Neuronal stem cell (in vitro differentiated cells): ENCODE data around the gene PCYT2.

ENCODE experiments used
- DNase-seq: peaks from one replicate; pipeline ENCODE4 v3.0.0-alpha.2; 2013; ENCODE audit warnings: low spot score
- H2AFZ ChIP-seq: one replicate; pipeline ENCODE4 v1.6.1; 2013; ENCODE audit warnings: mild to moderate bottlenecking, low read length, inconsistent platforms
- H2AK5ac ChIP-seq: 2 replicates; pipeline ENCODE4 v1.6.1; 2013; ENCODE audit warnings: low read depth, mild to moderate bottlenecking, inconsistent platforms, low read length, moderate library complexity, mixed read lengths
- H2BK120ac ChIP-seq: 2 replicates; pipeline ENCODE4 v1.6.1; 2013; ENCODE audit warnings: low read depth, mild to moderate bottlenecking, inconsistent platforms, low read length, moderate library complexity, mixed read lengths
- H2BK12ac ChIP-seq: one replicate; pipeline ENCODE4 v1.6.1; 2013; ENCODE audit warnings: low read length, inconsistent platforms
- H2BK15ac ChIP-seq: 2 replicates; pipeline ENCODE4 v1.6.1; 2013; ENCODE audit warnings: mild to moderate bottlenecking, low read length, inconsistent platforms, mixed read lengths
- H2BK5ac ChIP-seq: one replicate; pipeline ENCODE4 v1.6.1; 2013; ENCODE audit warnings: inconsistent platforms, mild to moderate bottlenecking, low read length, moderate library complexity
- H3K14ac ChIP-seq: one replicate; pipeline ENCODE4 v1.6.1; 2013; ENCODE audit warnings: low read length, inconsistent platforms
- H3K18ac ChIP-seq: 2 replicates; pipeline ENCODE4 v1.6.1; 2013; ENCODE audit warnings: low read length, inconsistent platforms
- H3K23ac ChIP-seq: 2 replicates; pipeline ENCODE4 v1.6.1; 2013; ENCODE audit warnings: low read depth, mild to moderate bottlenecking, mixed read lengths, low read length, inconsistent platforms; ENCODE audit not compliant: poor library complexity
- H3K27ac ChIP-seq: replicated peaks from 3 replicates; pipeline ENCODE4 v1.5.1; 2013; ENCODE audit warnings: low read length, inconsistent platforms
- H3K27me3 ChIP-seq, 3 experiments: 2 replicates each; pipeline ENCODE4 v1.6.1; 2013; ENCODE audit warnings: low read length in 3 of 3, mild to moderate bottlenecking in 2 of 3, inconsistent platforms in 1 of 3, low read depth in 1 of 3, mixed read lengths in 1 of 3, moderate library complexity in 1 of 3; ENCODE audit not compliant: control insufficient read depth in 3 of 3, insufficient read depth in 3 of 3
- H3K36me3 ChIP-seq, 2 donors: replicated peaks in 1 of 2; 2 replicates each; pipeline ENCODE4 v1.6.1; 2013; ENCODE audit warnings: low read length in 2 of 2; ENCODE audit not compliant: control insufficient read depth in 2 of 2, insufficient read depth in 2 of 2
- H3K4ac ChIP-seq: 2 replicates; pipeline ENCODE4 v1.6.1; 2013; ENCODE audit warnings: inconsistent platforms, mild to moderate bottlenecking, low read length, moderate library complexity
- H3K4me1 ChIP-seq, 2 donors: 1 replicate in 1 of 2; 2 replicates in 1 of 2; pipeline ENCODE4 v1.6.1; 2013; ENCODE audit warnings: low read length in 2 of 2, low read depth in 1 of 2; ENCODE audit not compliant: control insufficient read depth in 2 of 2, insufficient read depth in 1 of 2
- H3K4me2 ChIP-seq: one replicate; pipeline ENCODE4 v1.6.1; 2013; ENCODE audit warnings: mild to moderate bottlenecking, low read length, inconsistent platforms; ENCODE audit not compliant: insufficient read depth, poor library complexity, severe bottlenecking
- H3K4me3 ChIP-seq, 2 donors: 2 replicates each; pipeline ENCODE4 v1.5.1; 2013; ENCODE audit warnings: low read length in 2 of 2, mild to moderate bottlenecking in 2 of 2, inconsistent platforms in 1 of 2, moderate library complexity in 1 of 2
- H3K79me1 ChIP-seq: one replicate; pipeline ENCODE4 v1.6.1; 2013; ENCODE audit warnings: low read depth, mild to moderate bottlenecking, inconsistent platforms, low read length, moderate library complexity
- H3K9ac ChIP-seq: one replicate; pipeline ENCODE4 v1.6.1; 2013; ENCODE audit warnings: mild to moderate bottlenecking, low read depth, low read length, inconsistent platforms; ENCODE audit not compliant: poor library complexity
- H3K9me3 ChIP-seq, 2 donors: replicated peaks in 1 of 2; 2 replicates each; pipeline versions ENCODE3 to v1.6.1; 2013; ENCODE audit warnings: low read length in 2 of 2, mild to moderate bottlenecking in 2 of 2, inconsistent platforms in 1 of 2, low read depth in 1 of 2, mixed read lengths in 1 of 2, moderate library complexity in 1 of 2; ENCODE audit not compliant: control insufficient read depth in 2 of 2, insufficient read depth in 1 of 2
- H4K8ac ChIP-seq: one replicate; pipeline ENCODE4 v1.6.1; 2013; ENCODE audit warnings: low read depth, mild to moderate bottlenecking, inconsistent platforms, low read length, moderate library complexity
- H4K91ac ChIP-seq: one replicate; pipeline ENCODE4 v1.6.1; 2013; ENCODE audit warnings: low read length, low read depth, mild to moderate bottlenecking, inconsistent platforms; ENCODE audit not compliant: poor library complexity
- WGBS, 2 donors: extraction: QIAGEN DNeasy Blood & Tissue Kit; methylation state at CpG; one replicate each; pipeline ENCODE4 v1.1.7; 2013; ENCODE audit warnings: missing lambda C conversion rate in 2 of 2, mixed read lengths in 1 of 2; ENCODE audit not compliant: insufficient read length in 2 of 2, insufficient replicate concordance in 1 of 2; ENCODE audit errors: extremely low coverage in 2 of 2; 5-methylcytosine and 5-hydroxymethylcytosine counted together

The PCYT2 gene

GRCh38 chr17:81917565-81918332 lies 6.5 kb upstream of the PCYT2 start, which contains the start of gene SIRT7:
TSS of gene SIRT7 (minus strand) at chr17:81918176. CDS start at chr17:81918131, 45 bp downstream.
- Histone ChIP-seq H3K9me3 (peaks cover 0 to under 1% of the 10 kb centered on the region in 2 donors), H3K36me3 (peaks cover 37 to 68% of the 10 kb centered on the region in 2 donors)
- DNase-seq: peak; percentile 83

DNA sequence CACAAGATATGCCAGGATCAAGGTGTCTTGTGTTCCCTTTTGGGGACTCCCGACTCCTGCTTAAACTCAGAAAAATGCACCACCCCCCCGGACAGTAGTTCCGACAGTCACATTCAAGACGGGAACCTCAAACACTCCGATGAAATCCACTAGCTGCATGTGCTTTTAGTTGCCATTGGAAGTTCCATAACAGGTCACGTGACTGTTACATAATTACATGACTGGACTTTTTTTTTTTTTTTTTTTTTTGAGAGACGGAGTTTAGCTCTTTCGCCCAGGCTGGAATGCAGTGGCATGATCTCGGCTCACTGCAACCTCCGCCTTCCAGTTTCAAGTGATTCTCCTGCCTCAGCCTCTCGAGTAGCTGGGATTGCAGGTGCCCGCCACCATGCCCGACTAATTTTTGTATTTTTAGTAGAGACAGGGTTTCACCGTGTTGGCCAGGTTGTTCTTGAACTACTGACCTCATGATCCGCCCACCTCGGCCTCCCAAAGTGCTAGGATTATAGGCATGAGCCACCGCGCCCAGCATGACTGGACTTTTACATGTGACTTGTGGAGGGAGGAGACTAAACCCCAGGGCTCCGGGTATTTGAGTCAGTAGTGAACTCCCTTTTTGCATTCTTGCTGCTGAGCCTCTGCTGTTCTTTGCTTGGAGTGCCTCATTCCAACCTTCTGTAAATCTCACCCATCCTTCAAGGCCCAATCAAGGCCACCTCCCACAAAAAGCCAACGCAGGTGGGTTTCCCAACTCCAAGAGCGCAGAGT lies 5.2 kb upstream of the PCYT2 start:
- Histone ChIP-seq H3K79me1 (peaks cover 17% of the 10 kb centered on the region), H2AFZ (no peak overlapping the region), H2BK12ac (no peak overlapping the region), H2AK5ac (no peak overlapping the region), H3K4me1 (peaks cover 3 to 7% of the 10 kb centered on the region in 2 donors), H2BK15ac (no peak overlapping the region), H3K18ac (no peak overlapping the region), H3K27me3 (no peaks in the 10 kb centered on the region), H3K9ac (no peak overlapping the region), H3K14ac (no peak overlapping the region), H3K9me3 (no peaks in the 10 kb centered on the region), H4K8ac (no peak overlapping the region), H2BK5ac (no peak overlapping the region), H3K23ac (no peak overlapping the region), H3K27ac (no peak overlapping the region), H2BK120ac (no peak overlapping the region), H3K4me3 (peak overlapping the region in 1 of 2 donors; percentile 77), H4K91ac (no peak overlapping the region), H3K4ac (no peak overlapping the region), H3K4me2 (no peak overlapping the region), H3K36me3 (peaks cover 31 to 66% of the 10 kb centered on the region in 2 donors)
- WGBS, 2 donors: no CpG with 5 or more reads among the region's 21 CpGs
- no peak for DNase-seq

More at GRCh38 chr17:81917565-81918332, 6.5 kb upstream of the PCYT2 start, which contains the start of gene SIRT7:
- no peak within 1 kb of the TSS for H4K8ac ChIP-seq
- H2BK15ac ChIP-seq: no peak within 1 kb of the TSS
- peaks cover 4 to 7% of the 10 kb centered on the region in 2 donors for H3K4me1 ChIP-seq
- H3K4me2 ChIP-seq: peak within 1 kb of the TSS; percentile 92
- H3K27me3 ChIP-seq: no peaks in the 10 kb centered on the region
- peak within 1 kb of the TSS; percentile 80 for H2AFZ ChIP-seq
- no peak within 1 kb of the TSS for H3K27ac ChIP-seq
- H3K79me1 ChIP-seq: peaks cover 27% of the 10 kb centered on the region
- peak within 1 kb of the TSS; percentile 57 for H3K18ac ChIP-seq
- H3K14ac ChIP-seq: no peak within 1 kb of the TSS
- H4K91ac ChIP-seq: no peak within 1 kb of the TSS
- H2BK12ac ChIP-seq: no peak within 1 kb of the TSS
- no peak within 1 kb of the TSS for H2BK120ac ChIP-seq
- H3K4me3 ChIP-seq: peak within 1 kb of the TSS; percentile 77 to 90
- WGBS, 2 donors: no CpG with 5 or more reads among the region's 94 CpGs
- H3K4ac ChIP-seq: no peak within 1 kb of the TSS
- H2AK5ac ChIP-seq: peak within 1 kb of the TSS; percentile 64
- peak within 1 kb of the TSS; percentile 74 for H3K23ac ChIP-seq
- H3K9ac ChIP-seq: peak within 1 kb of the TSS; percentile 89
- H2BK5ac ChIP-seq: no peak within 1 kb of the TSS

DNA sequence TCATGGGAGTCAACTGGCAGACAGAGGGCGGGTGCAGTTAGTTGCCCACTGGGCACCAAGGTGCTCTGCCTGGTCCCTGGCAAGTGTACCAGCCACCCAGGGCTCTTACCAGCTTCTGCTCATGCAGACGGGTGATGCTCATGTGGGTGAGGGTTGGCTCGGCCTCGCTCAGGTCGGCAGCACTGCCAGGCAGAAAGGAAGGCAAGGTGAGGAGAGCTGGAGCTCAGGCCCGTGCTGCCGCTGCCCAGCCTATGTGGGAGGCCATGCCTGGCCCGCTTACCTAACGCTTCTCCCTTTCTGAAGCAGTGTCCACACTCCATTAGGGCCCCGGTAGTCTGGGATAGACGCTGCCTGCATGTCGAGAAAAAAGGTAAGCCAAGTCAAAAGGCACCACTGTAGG lies 4.1 kb upstream of the PCYT2 start:
- H3K4me2 ChIP-seq: no peak overlapping the region
- H3K9me3 ChIP-seq: no peaks in the 10 kb centered on the region
- no peak overlapping the region for H2BK12ac ChIP-seq
- peaks cover 8% of the 10 kb centered on the region for H3K79me1 ChIP-seq
- DNase-seq: no peak
- no peak overlapping the region for H3K14ac ChIP-seq
- no peak overlapping the region for H3K9ac ChIP-seq
- no peak overlapping the region for H3K23ac ChIP-seq
- no peak overlapping the region for H2BK15ac ChIP-seq
- H2BK120ac ChIP-seq: no peak overlapping the region
- no CpG with 5 or more reads among the region's 12 CpGs for WGBS, 2 donors
- peaks cover 28 to 58% of the 10 kb centered on the region in 2 donors for H3K36me3 ChIP-seq
- H4K91ac ChIP-seq: no peak overlapping the region
- H4K8ac ChIP-seq: no peak overlapping the region
- H3K4me1 ChIP-seq: peaks cover 4 to 10% of the 10 kb centered on the region in 2 donors
- H3K27me3 ChIP-seq: no peaks in the 10 kb centered on the region
- no peak overlapping the region for H2AK5ac ChIP-seq
- no peak overlapping the region for H2AFZ ChIP-seq
- no peak overlapping the region for H3K18ac ChIP-seq
- H3K4me3 ChIP-seq: peak overlapping the region in 1 of 2 donors; percentile 3
- no peak overlapping the region for H3K4ac ChIP-seq
- H2BK5ac ChIP-seq: no peak overlapping the region
- H3K27ac ChIP-seq: no peak overlapping the region
